Esophagus mucosa (tissue), 1 donor: ENCODE results near the gene FAM20C. TPM values are rescaled to one million over a fixed set of nuclear protein-coding genes. Genes with fewer than 3 reads are reported as not detected.

Experiments
- ATAC-seq: fragments of 200-7000 bp; cut with Tn5 transposase; one replicate; pipeline ENCODE4 v1.9.1; 2020
- total RNA-seq: library from RNA; stranded (reverse); gene quantifications from one replicate; pipeline ENCODE4 v1.2.4, GENCODE V29; 2023
- donor health status: DM: yes; HTN: yes; CAD: no.

FAM20C gene
- total RNA-seq, 1 donor from 2014 or later: 12.6 TPM

- ATAC-seq: no peak
These were observed 81.0 kb downstream of the FAM20C start for GRCh38 chr7:273327-273726.

GRCh38 chr7:274266-274665, 81.9 kb downstream of the FAM20C start:
- no peak for ATAC-seq

- ATAC-seq: no peak
These were observed 84.0 kb downstream of the FAM20C start for GRCh38 chr7:276230-276835.

- no peak for ATAC-seq
These were observed 84.9 kb downstream of the FAM20C start for GRCh38 chr7:277228-277627.

- ATAC-seq: no peak
These were observed 85.7 kb downstream of the FAM20C start for GRCh38 chr7:278081-278480.

- no peak for ATAC-seq
These were observed 87.5 kb downstream of the FAM20C start for GRCh38 chr7:279821-280220.

- ATAC-seq: no peak
These were observed 88.1 kb downstream of the FAM20C start for GRCh38 chr7:280461-280860.

GRCh38 chr7:281637-282036, 89.3 kb downstream of the FAM20C start:
- no peak for ATAC-seq

GRCh38 chr7:282621-283020, 90.2 kb downstream of the FAM20C start:
- no peak for ATAC-seq

GRCh38 chr7:284762-285722, 92.7 kb downstream of the FAM20C start:
- ATAC-seq: no peak

GRCh38 chr7:285731-286130, 93.4 kb downstream of the FAM20C start:
- no peak for ATAC-seq

- ATAC-seq: no peak
These were observed 93.9 kb downstream of the FAM20C start for GRCh38 chr7:286266-286665.

- ATAC-seq: no peak
These were observed 96.3 kb downstream of the FAM20C start for GRCh38 chr7:288671-289101.

GRCh38 chr7:289209-289755, 96.9 kb downstream of the FAM20C start:
- no peak for ATAC-seq

GRCh38 chr7:289756-290553, 97.6 kb downstream of the FAM20C start, which contains the start of gene FOXL3:
FOXL3 (plus strand) TSS chr7:290170; CDS start chr7:290170, 0 bp downstream.
- ATAC-seq: no peak

GRCh38 chr7:290554-291372, 98.4 kb downstream of the FAM20C start:
- no peak for ATAC-seq

GRCh38 chr7:291373-292092, 99.2 kb downstream of the FAM20C start:
- no peak for ATAC-seq

- no peak for ATAC-seq
These were observed 99.9 kb downstream of the FAM20C start for GRCh38 chr7:292226-292625.

- ATAC-seq: no peak
These were observed 100.5 kb downstream of the FAM20C start for GRCh38 chr7:292826-293225.

GRCh38 chr7:293681-294439, 101.5 kb downstream of the FAM20C start:
- ATAC-seq: no peak
